HepG2 (cell line): Measurements from ENCODE around the gene PPCS. TPM values are rescaled to one million over a fixed set of nuclear protein-coding genes. Genes with fewer than 3 reads are reported as not detected.

Experiments
- ATAC-seq: fragments of 200-7000 bp; cut with Tn5 transposase; 3 replicates; pipeline ENCODE4 v1.9.1; 2020; ENCODE audit warnings: mild to moderate bottlenecking, moderate library complexity
- BruUV-seq: library from RNA; stranded (reverse); fragments of 400-500 nt; replicated peaks from 2 replicates; lab custom pipeline; 2021; lab: Mats Ljungman, UMichigan
- CTCF ChIA-PET: fragments of 300-600 bp; formaldehyde crosslinking; extraction: SDS; loops from one replicate; lab custom pipeline; 2021; ENCODE audit warnings: low total read pairs, inconsistent platforms, low intra/inter-chr PET ratio; lab: Yijun Ruan, JAX
- POLR2A ChIA-PET: fragments of 350-600 bp; sonication (Branson Sonifier 250); formaldehyde crosslinking; loops from one replicate; lab custom pipeline; 2020; ENCODE audit warnings: antibody characterized with exemption, inconsistent platforms; lab: Yijun Ruan, JAX
- DNase-seq: peaks from one replicate; pipeline ENCODE4 v3.0.0-alpha.2; 2015; ENCODE audit warnings: low spot score
- FAIRE-seq: peaks from 3 replicates; lab custom pipeline; 2011; peaks lifted over from hg19 to GRCh38; lab: Jason Lieb, UNC
- H2AFZ ChIP-seq: one replicate; pipeline ENCODE4 v1.6.1; 2011; ENCODE audit warnings: low read length, inconsistent platforms
- H3K27ac ChIP-seq: fragments of 300-600 bp; 3 replicates; pipeline ENCODE4 v1.8.0; 2011; ENCODE audit warnings: mixed run types, mild to moderate bottlenecking, mixed read lengths, low read length, inconsistent platforms; ENCODE audit not compliant: insufficient read depth; ENCODE audit errors: extremely low read length
- H3K27me3 ChIP-seq, 2 experiments: fragments of 200-600 bp in 1 of 2; 2 replicates in 1 of 2; 3 replicates in 1 of 2; pipeline versions ENCODE4 v1.6.0 to v1.8.0; 2011; ENCODE audit warnings: low read length in 2 of 2, mild to moderate bottlenecking in 2 of 2, moderate library complexity in 2 of 2, inconsistent platforms in 1 of 2; ENCODE audit not compliant: insufficient read depth in 2 of 2, control insufficient read depth in 1 of 2
- H3K36me3 ChIP-seq, 2 experiments: fragments of 200-600 bp in 1 of 2; replicated peaks in 1 of 2; 2 replicates in 1 of 2; 3 replicates in 1 of 2; pipeline versions ENCODE4 v1.5.1 to v1.8.0; 2011; ENCODE audit warnings: low read length in 2 of 2, inconsistent platforms in 1 of 2; ENCODE audit not compliant: insufficient read depth in 2 of 2, control insufficient read depth in 1 of 2
- H3K4me1 ChIP-seq: 2 replicates; pipeline ENCODE4 v1.5.1; 2012; ENCODE audit warnings: low read length, inconsistent platforms; ENCODE audit not compliant: insufficient read depth
- H3K4me2 ChIP-seq: 2 replicates; pipeline ENCODE4 v1.6.0; 2011; ENCODE audit warnings: low read depth, low read length, inconsistent platforms
- H3K4me3 ChIP-seq, 3 experiments: fragments of 200-600 bp in 1 of 3; sonication (generic), shearing (Covaris generic) in 1 of 3; replicated peaks in 1 of 3; 2 replicates each; pipeline ENCODE4 v1.5.1; 2011 to 2016; ENCODE audit warnings: low read length in 3 of 3, inconsistent platforms in 2 of 3, low read depth in 2 of 3, mild to moderate bottlenecking in 2 of 3, control low read depth in 1 of 3, mixed read lengths in 1 of 3; ENCODE audit not compliant: insufficient read depth in 1 of 3
- H3K79me2 ChIP-seq: one replicate; pipeline ENCODE4 v1.6.1; 2011; ENCODE audit warnings: low read length, inconsistent platforms; ENCODE audit not compliant: insufficient read depth
- H3K9ac ChIP-seq: 2 replicates; pipeline ENCODE4 v1.6.0; 2011; ENCODE audit warnings: mild to moderate bottlenecking, low read depth, low read length, inconsistent platforms; ENCODE audit not compliant: insufficient read depth
- H3K9me3 ChIP-seq: 2 replicates; pipeline ENCODE4 v1.5.1; 2012; ENCODE audit warnings: mild to moderate bottlenecking, low read length
- H4K20me1 ChIP-seq: 2 replicates; pipeline ENCODE4 v1.6.0; 2011; ENCODE audit warnings: inconsistent platforms, mild to moderate bottlenecking, low read length, moderate library complexity; ENCODE audit not compliant: insufficient read depth
- DMAP1 ChIP-seq: IDR thresholded peaks from 2 replicates; pipeline ENCODE4 v1.6.1; 2016
- DZIP1 ChIP-seq: sonication (generic); formaldehyde crosslinking; IDR thresholded peaks from 2 replicates; pipeline ENCODE4 v1.5.0; 2020; ENCODE audit warnings: mild to moderate bottlenecking, missing genetic modification reagents
- GRHL1 ChIP-seq: sonication (generic); formaldehyde crosslinking; conservative IDR thresholded peaks from 2 replicates; pipeline ENCODE4 v1.8.0; 2022; ENCODE audit warnings: missing genetic modification reagents
- MAFG ChIP-seq: sonication (generic); formaldehyde crosslinking; IDR thresholded peaks from 2 replicates; pipeline ENCODE4 v1.5.1; 2020; ENCODE audit warnings: mild to moderate bottlenecking, missing genetic modification reagents
- MED1 ChIP-seq: sonication (generic); formaldehyde crosslinking; IDR thresholded peaks from 2 replicates; pipeline ENCODE4 v1.4.0; 2020; ENCODE audit warnings: missing genetic modification reagents
- SOX5 ChIP-seq: IDR thresholded peaks from 2 replicates; pipeline ENCODE4 v1.6.1; 2016; ENCODE audit warnings: borderline replicate concordance
- SYNCRIP ChIP-seq: fragments of 200-400 bp; formaldehyde crosslinking; IDR thresholded peaks from 2 replicates; pipeline ENCODE4 v1.6.1; 2018; ENCODE audit warnings: mild to moderate bottlenecking, low read depth, low read length; ENCODE audit not compliant: insufficient read depth
- ZBTB33 ChIP-seq: sonication (generic); formaldehyde crosslinking; IDR thresholded peaks from 2 replicates; pipeline ENCODE4 v1.4.0; 2020; ENCODE audit warnings: missing genetic modification reagents
- ZFP62 ChIP-seq: sonication (generic); formaldehyde crosslinking; IDR thresholded peaks from 2 replicates; pipeline ENCODE4 v1.4.0; 2020; ENCODE audit warnings: missing genetic modification reagents
- ZNF3 ChIP-seq: IDR thresholded peaks from 2 replicates; pipeline ENCODE4 v1.7.0; 2017; ENCODE audit warnings: inconsistent platforms
- ZNF337 ChIP-seq: sonication (generic); formaldehyde crosslinking; IDR thresholded peaks from 2 replicates; pipeline ENCODE4 v1.5.1; 2020; ENCODE audit warnings: missing genetic modification reagents, low read depth, mild to moderate bottlenecking, borderline replicate concordance
- ZNF644 ChIP-seq: IDR thresholded peaks from 2 replicates; pipeline ENCODE4 v1.6.1; 2016; ENCODE audit warnings: low read depth
- ZNF816 ChIP-seq: sonication (generic); formaldehyde crosslinking; IDR thresholded peaks from 2 replicates; pipeline ENCODE4 v1.8.0; 2022; ENCODE audit warnings: missing genetic modification reagents, mild to moderate bottlenecking, borderline replicate concordance
- in situ Hi-C: cut with HindIII; loops from 2 replicates; pipeline ENCODE4 v1.10.0; 2017; ENCODE audit warnings: low pct_unique_long_range_greater_than_20kb; ENCODE audit not compliant: extremely low pct_ligation_motif_present
- intact Hi-C: fragments of 100-400 bp; cut with micrococcal nuclease; formaldehyde crosslinking; loops from one replicate; pipeline ENCODE4 v1.10.0; 2022; ENCODE audit not compliant: unreplicated experiment
- polyA plus RNA-seq, 8 experiments: library from polyadenylated mRNA; depleted of rRNA in 3 of 8; stranded (reverse) in 7 of 8; unstranded in 1 of 8; fragments of >200 nt; fragmentation: Illumina TruSeq in 4 of 8; extraction: Trizol in 4 of 8; gene quantifications; 2 replicates each; pipeline versions ENCODE4 v1.2.1 to v1.2.3, GENCODE V29; 2011 to 2016; ENCODE audit warnings: low read depth in 4 of 8, missing spikeins in 1 of 8, mixed read lengths in 1 of 8; ENCODE audit not compliant: insufficient read depth in 1 of 8
- total RNA-seq, 5 experiments: library from RNA; depleted of rRNA; stranded (reverse); fragments of >200 nt; fragmentation: Illumina TruSeq; extraction: Trizol; gene quantifications; 2 replicates each; pipeline ENCODE4 v1.2.3, GENCODE V29; 2016; ENCODE audit warnings: low read depth in 1 of 5

The PPCS gene
- total and polyA plus RNA-seq, 2 of the 13 experiments (the other 11 are each of a cell fraction or from before 2014, with no cell fraction given) = 13.4 to 38.9 TPM

- ChIA-PET POLR2A (no interaction called here), CTCF (no interaction called here)
- no peak overlapping the region for H3K4me3 ChIP-seq
- no peaks in the 10 kb centered on the region for H4K20me1 ChIP-seq
- no TSS peak for BruUV-seq
- no peaks in the 10 kb centered on the region for H3K36me3 ChIP-seq
- H3K27ac ChIP-seq = no peak overlapping the region
- no peaks in the 10 kb centered on the region for H3K9me3 ChIP-seq
- no peak overlapping the region for H3K4me2 ChIP-seq
- intact Hi-C loops = no loop called here
- ATAC-seq (no peak), FAIRE-seq (no peak)
- in situ Hi-C loops = no loop called here
- H3K79me2 ChIP-seq = no peaks in the 10 kb centered on the region
- no peak overlapping the region for H2AFZ ChIP-seq
- peaks cover 3% of the 10 kb centered on the region in 2 experiments; a peak in 2 of 5 replicates for H3K27me3 ChIP-seq
- no peak overlapping the region for H3K9ac ChIP-seq
- TF ChIP-seq ZNF3 (CRISPR knock-in tag) = no peak
- no peak for TF ChIP-seq ZFP62
- no peak for TF ChIP-seq ZBTB33 (CRISPR knock-in tag)
- no peak for TF ChIP-seq SYNCRIP
- no peak for TF ChIP-seq SOX5 (CRISPR knock-in tag)
- TF ChIP-seq DZIP1 (CRISPR knock-in tag) = no peak
- TF ChIP-seq ZNF644 (CRISPR knock-in tag) = no peak
- TF ChIP-seq MED1 (CRISPR knock-in tag) = no peak
- TF ChIP-seq MAFG (CRISPR knock-in tag) = no peak
- no peak for TF ChIP-seq DMAP1
- TF ChIP-seq ZNF337 (CRISPR knock-in tag) = no peak
- TF ChIP-seq ZNF816 (CRISPR knock-in tag) = no peak
- no peak for TF ChIP-seq GRHL1 (CRISPR knock-in tag)
- TF ChIP-seq, all 625 proteins: peak for 0
- DNase-seq = no peak
- peaks cover 2% of the 10 kb centered on the region; the same call in 1 of the 2 replicates for H3K4me1 ChIP-seq
Measured at GRCh38 chr1:42449256-42449655, 7.1 kb upstream of the PPCS start.
